ENCODE measurements around the gene NINL. TPM values are rescaled to one million over a fixed set of nuclear protein-coding genes. Genes with fewer than 3 reads are reported as not detected.
A peak's percentile ranks its signal among the peaks of the same experiment; 100 is the strongest.

NINL gene
- total and polyA plus RNA-seq, 2 of the 8 experiments (the other 6 are each of a cell fraction or from before 2014, with no cell fraction given) = 15.3 to 30.0 TPM

- Histone ChIP-seq H2BK5ac (ENCODE audit: low read depth, low read length) (peak overlapping the region; percentile 84), H3K18ac (ENCODE audit: extremely low read depth, low read length) (peak overlapping the region; percentile 87), H3K36me3 (ENCODE audit: control insufficient read depth in 2 of 4, insufficient read depth in 4 of 4, low read length in 3 of 4) (no peaks in the 10 kb centered on the region), H2AFZ (ENCODE audit: low read length) (peak overlapping the region; percentile 54; the same call in 1 of the 2 replicates), H3K14ac (ENCODE audit: insufficient read length) (no peak overlapping the region), H3K79me1 (ENCODE audit: low read depth, low read length) (peaks cover 2% of the 10 kb centered on the region; the same call in 1 of the 2 replicates), H3K27ac (ENCODE audit: low read depth, low read length) (peak overlapping the region; percentile 12; the same call in 1 of the 2 replicates), H3K56ac (replicated peaks; ENCODE audit: insufficient read length, low read depth, low read length) (peak overlapping the region; percentile 83), H3K23me2 (ENCODE audit: low read depth, low read length) (peaks cover 15% of the 10 kb centered on the region; the same call in 1 of the 2 replicates), H2BK15ac (ENCODE audit: low read length) (0 out of 2 replicates have a peak overlapping the region, but pooled peaks have one; percentile 72), H3K23ac (ENCODE audit: insufficient read length) (no peak overlapping the region), H2BK120ac (replicated peaks; ENCODE audit: low read depth, low read length) (no peak overlapping the region), H4K91ac (replicated peaks; ENCODE audit: insufficient read length, low read length) (peak overlapping the region; percentile 91), H4K5ac (ENCODE audit: insufficient read length, low read depth, low read length) (peak overlapping the region; percentile 34), H4K8ac (ENCODE audit: extremely low read depth, insufficient read depth, low read length) (peak overlapping the region; percentile 96; the same call in 1 of the 2 replicates), H3K4me2 (ENCODE audit: insufficient read depth in 1 of 2, low read depth in 2 of 2, low read length in 2 of 2) (peak overlapping the region; percentile 71 to 94), H3K9me3 (ENCODE audit: insufficient read depth in 2 of 2, low read depth in 1 of 2, low read length in 1 of 2) (no peaks in the 10 kb centered on the region), H4K20me1 (replicated peaks in 1 of 2; ENCODE audit: control insufficient read depth in 1 of 2, insufficient read depth in 2 of 2, low read length in 2 of 2) (peaks cover 0 to 4% of the 10 kb centered on the region in 2 experiments), H2BK20ac (ENCODE audit: low read length) (peak overlapping the region; percentile 80; the same call in 1 of the 2 replicates), H3K4ac (replicated peaks; ENCODE audit: insufficient read length, low read depth, low read length) (peak overlapping the region; percentile 81), H3K79me2 (ENCODE audit: control insufficient read depth in 1 of 2, insufficient read depth in 2 of 2, low read length in 2 of 2) (0 out of 4 replicates have a peak, but pooled peaks cover 0 to 3% of the 10 kb centered on the region in 2 experiments), H3K27me3 (replicated peaks in 1 of 4; ENCODE audit: control insufficient read depth in 3 of 4, extremely low read depth in 1 of 4, insufficient read depth in 3 of 4, low read length in 3 of 4) (peaks cover 0 to 15% (median 4%) of the 10 kb centered on the region in 4 experiments; a peak in 5 of 7 replicates), H3K4me3 (ENCODE audit: extremely low read depth in 1 of 4, insufficient read depth in 2 of 4, low read depth in 3 of 4, low read length in 4 of 4) (peak overlapping the region; percentile 52 to 76 (median 59)), H3K9ac (replicated peaks in 1 of 4; ENCODE audit: extremely low read depth in 1 of 4, low read depth in 3 of 4, low read length in 3 of 4) (peak overlapping the region in 3 of 4 experiments; percentile 69 to 88 (median 85); a peak in 6 of 7 replicates), H3K4me1 (replicated peaks in 1 of 4; ENCODE audit: control insufficient read depth in 3 of 4, insufficient read depth in 4 of 4, low read length in 3 of 4) (peaks cover 0 to 12% (median 4%) of the 10 kb centered on the region in 4 experiments; a peak in 5 of 7 replicates), H2BK12ac (ENCODE audit: low read depth, low read length) (peak overlapping the region; percentile 90), H2AK5ac (ENCODE audit: low read depth, low read length) (peak overlapping the region; percentile 79; the same call in 1 of the 2 replicates)
- ChIA-PET POLR2A (ENCODE audit: partially characterized antibody) (no interaction called here), CTCF (ENCODE audit: partially characterized antibody) (no interaction called here)
- DNase-seq (ENCODE audit: low read depth in 1 of 2, low spot score in 2 of 2) (no peak), FAIRE-seq (no peak)
- TF ChIP-seq EP300 (IDR thresholded peaks at IDR 0.05; ENCODE audit: borderline replicate concordance in 1 of 2, low read depth in 2 of 2, low read length in 2 of 2) (no peak), RNF2 (IDR thresholded peaks at IDR 0.05; ENCODE audit: borderline replicate concordance, low read depth, low read length, missing control alignments, poor library complexity, severe bottlenecking) (peak; percentile 1)
- 45% methylated on average over 16 of the region's 17 CpGs; no CpG with 5 or more reads in 1 of the 2 experiments for WGBS, 2 experiments (ENCODE audit: extremely low coverage in 1 of 2, insufficient coverage in 1 of 2, insufficient read length in 1 of 2, insufficient replicate concordance in 2 of 2, low coverage in 1 of 2, low lambda C conversion rate in 2 of 2, missing lambda C conversion rate in 1 of 2)
These were observed 39.2 kb upstream of the NINL start for GRCh38 chr20:25624500-25624939.
